ENCODE measurements around the gene HDGFL2.
A peak's percentile ranks its signal among the peaks of the same experiment; 100 is the strongest.

The HDGFL2 gene

GRCh38 chr19:4518345-4519171, 46.5 kb downstream of the HDGFL2 start, which contains the start of gene PLIN4:
Gene PLIN4 (minus strand): TSS chr19:4518486. CDS start chr19:4518272, 214 bp downstream.
- Histone ChIP-seq H3K9me3 (no peaks in the 10 kb centered on the region), H3K4me1 (peaks cover 43% of the 10 kb centered on the region), H3K9ac (0 out of 2 replicates have a peak within 1 kb of the TSS, but pooled peaks have one; percentile 19), H3K36me3 (no peaks in the 10 kb centered on the region), H3K4me2 (peak within 1 kb of the TSS; percentile 50), H3K27ac (0 out of 2 replicates have a peak within 1 kb of the TSS, but pooled peaks have one; percentile 41), H4K20me1 (no peaks in the 10 kb centered on the region), H3K27me3 (no peaks in the 10 kb centered on the region), H3K4me3 (no peak within 1 kb of the TSS)
- TF ChIP-seq Cebpa-rat (IDR thresholded peaks at IDR 0.05) = no peak

DNA sequence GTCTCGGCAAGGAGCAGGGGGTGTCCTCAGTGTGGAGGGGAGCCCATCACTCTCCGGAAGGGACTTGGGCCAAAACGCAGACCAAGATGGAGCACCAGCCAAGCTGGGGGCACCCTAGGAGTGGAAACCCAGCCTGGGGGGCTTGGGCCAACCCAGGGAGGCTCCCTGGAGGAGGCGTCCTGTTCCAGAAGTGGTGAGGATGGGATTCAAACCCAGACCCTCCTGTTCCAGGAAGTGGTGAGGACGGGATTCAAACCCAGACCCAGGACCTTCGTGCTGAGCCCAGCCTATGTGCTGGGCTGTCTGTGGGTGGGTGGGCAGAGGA, 47.0 kb downstream of the HDGFL2 start:
- TF ChIP-seq Cebpa-rat (IDR thresholded peaks at IDR 0.05) = no peak
- Histone ChIP-seq H3K27me3 (no peaks in the 10 kb centered on the region), H3K4me2 (no peak overlapping the region), H3K4me1 (peaks cover 43% of the 10 kb centered on the region), H3K9me3 (no peaks in the 10 kb centered on the region), H3K27ac (no peak overlapping the region), H3K36me3 (no peaks in the 10 kb centered on the region), H3K9ac (no peak overlapping the region), H3K4me3 (no peak overlapping the region), H4K20me1 (no peaks in the 10 kb centered on the region)

DNA sequence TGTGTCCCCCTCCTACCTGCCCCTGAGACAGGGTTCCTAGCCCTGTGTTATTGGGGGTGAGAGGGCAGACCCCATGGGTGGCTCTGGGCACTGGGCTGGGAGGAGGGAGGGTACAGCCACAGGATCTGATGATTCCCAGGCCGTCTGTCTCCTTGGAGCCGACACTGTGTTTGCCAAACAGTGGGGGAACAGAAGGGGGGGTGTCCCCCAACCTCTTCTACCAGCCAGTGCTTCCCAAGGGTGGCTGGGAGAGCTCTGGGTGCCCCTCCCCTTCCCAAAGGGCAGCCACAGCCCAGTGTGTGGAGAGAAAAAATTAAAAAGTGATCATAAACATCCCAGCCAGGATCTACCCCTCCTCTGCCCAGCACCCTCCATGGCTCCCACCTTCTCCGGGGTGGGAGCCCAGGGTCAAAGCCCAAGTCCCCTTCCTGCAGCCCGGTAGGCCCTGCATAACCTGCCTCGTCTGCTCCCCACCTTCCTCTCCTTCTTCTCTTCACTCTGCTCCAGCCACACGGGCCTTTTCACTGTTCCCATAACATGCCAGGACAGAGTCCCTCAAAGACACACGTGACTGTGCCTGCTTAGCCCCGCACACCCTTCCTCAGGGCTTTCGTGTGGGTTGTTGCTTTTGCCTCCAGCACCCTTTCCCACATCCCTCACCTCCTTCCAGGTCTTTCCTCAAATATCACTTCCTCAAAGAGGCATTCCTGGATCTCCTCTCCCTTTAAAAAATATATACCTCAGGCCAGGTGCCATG, 47.6 kb downstream of the HDGFL2 start:
- no peak overlapping the region for H3K9ac ChIP-seq
- H3K4me2 ChIP-seq = no peak overlapping the region
- H3K9me3 ChIP-seq = no peaks in the 10 kb centered on the region
- no peak overlapping the region for H3K27ac ChIP-seq
- H3K4me1 ChIP-seq = peaks cover 43% of the 10 kb centered on the region
- no peaks in the 10 kb centered on the region for H3K36me3 ChIP-seq
- no peaks in the 10 kb centered on the region for H3K27me3 ChIP-seq
- H3K4me3 ChIP-seq = no peak overlapping the region
- H4K20me1 ChIP-seq = no peaks in the 10 kb centered on the region
- TF ChIP-seq Cebpa-rat (IDR thresholded peaks at IDR 0.05) = no peak

DNA sequence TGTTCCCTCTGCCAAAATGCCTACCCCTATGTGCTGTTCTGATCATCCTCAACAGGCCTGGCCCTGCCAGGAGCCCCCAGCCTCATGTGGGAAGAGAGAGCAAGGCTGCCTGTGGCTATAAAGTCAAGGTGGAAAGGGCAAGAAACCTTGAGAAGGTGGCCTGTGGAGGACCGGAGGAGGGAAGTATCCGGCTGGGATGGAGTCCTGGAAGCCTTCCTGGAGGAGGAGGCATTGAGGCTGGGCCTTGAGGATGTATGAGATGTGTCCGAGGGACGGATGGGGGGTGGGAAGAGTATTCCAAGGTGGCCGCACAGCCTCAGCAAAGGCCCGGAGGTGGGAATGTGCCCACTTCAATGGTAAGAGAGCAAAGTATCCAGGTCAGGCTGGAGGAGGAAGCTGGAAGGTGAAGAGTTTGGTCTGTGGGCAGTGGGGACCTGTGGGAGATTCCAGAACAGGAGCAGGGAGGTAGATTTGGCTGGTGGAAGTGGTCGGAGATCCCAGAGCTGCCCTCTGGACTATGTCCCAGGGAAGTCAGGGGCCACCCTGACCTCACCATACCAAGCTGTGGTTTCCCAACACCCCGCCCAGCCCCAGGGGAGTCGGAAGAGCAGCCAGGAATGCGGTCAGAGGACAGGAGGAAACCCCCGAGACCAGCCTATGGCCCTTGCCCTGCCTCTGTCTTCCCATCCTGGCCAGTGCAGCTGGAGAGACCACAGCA, 49.2 kb downstream of the HDGFL2 start:
- no peak for TF ChIP-seq Cebpa-rat (IDR thresholded peaks at IDR 0.05)
- Histone ChIP-seq H3K36me3 (no peaks in the 10 kb centered on the region), H3K27me3 (no peaks in the 10 kb centered on the region), H3K4me3 (no peak overlapping the region), H3K4me2 (no peak overlapping the region; the same call in 1 of the 2 replicates), H3K9me3 (no peaks in the 10 kb centered on the region), H4K20me1 (no peaks in the 10 kb centered on the region), H3K4me1 (peaks cover 33% of the 10 kb centered on the region), H3K9ac (0 out of 2 replicates have a peak overlapping the region, but pooled peaks have one; percentile 14), H3K27ac (no peak overlapping the region)

GRCh38 chr19:4521888-4522242, 49.8 kb downstream of the HDGFL2 start:
- peaks cover 28% of the 10 kb centered on the region for H3K4me1 ChIP-seq
- no peaks in the 10 kb centered on the region for H3K9me3 ChIP-seq
- no peaks in the 10 kb centered on the region for H3K27me3 ChIP-seq
- no peaks in the 10 kb centered on the region for H3K36me3 ChIP-seq
- no peak overlapping the region for H3K4me3 ChIP-seq
- TF ChIP-seq Cebpa-rat (IDR thresholded peaks at IDR 0.05) = no peak
- H4K20me1 ChIP-seq = no peaks in the 10 kb centered on the region
- no peak overlapping the region for H3K27ac ChIP-seq
- 0 out of 2 replicates have a peak overlapping the region, but pooled peaks have one; percentile 14 for H3K9ac ChIP-seq
- no peak overlapping the region; the same call in 1 of the 2 replicates for H3K4me2 ChIP-seq

DNA sequence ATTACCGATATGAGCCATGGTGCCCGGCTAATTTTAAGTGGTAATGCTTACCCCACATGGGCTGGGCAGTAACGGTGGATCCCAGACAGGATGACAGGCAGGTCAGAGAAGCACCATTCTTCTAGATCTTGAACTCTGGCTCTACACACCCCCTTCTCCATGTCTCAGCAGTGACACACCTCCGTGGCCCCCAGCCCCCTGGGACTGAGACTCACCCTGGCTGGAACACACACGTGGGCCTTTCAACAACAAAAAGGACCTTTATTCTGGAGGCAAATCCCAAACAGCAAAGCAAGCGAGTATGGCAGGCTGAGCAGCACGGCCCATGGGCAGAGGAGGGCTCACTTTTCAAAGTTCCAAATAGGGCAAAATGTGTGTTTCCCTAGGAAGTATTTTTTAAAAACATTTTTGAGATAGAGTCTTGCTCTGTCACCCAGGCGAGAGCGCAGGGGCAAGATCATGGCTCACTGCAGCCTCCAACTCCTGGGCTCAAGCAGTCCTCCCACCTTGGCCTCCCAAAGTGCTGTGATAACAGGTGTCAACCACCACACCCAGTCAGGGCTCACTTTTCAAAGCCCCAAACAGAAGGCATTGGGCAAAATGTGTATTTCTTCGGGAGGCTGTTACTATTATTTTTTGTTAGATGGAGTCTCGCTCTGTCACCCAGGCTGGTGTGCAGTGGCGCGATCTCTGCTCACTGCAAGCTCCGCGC, 50.4 kb downstream of the HDGFL2 start:
- Histone ChIP-seq H4K20me1 (no peaks in the 10 kb centered on the region), H3K9ac (0 out of 2 replicates have a peak overlapping the region, but pooled peaks have one; percentile 14), H3K36me3 (no peaks in the 10 kb centered on the region), H3K27me3 (no peaks in the 10 kb centered on the region), H3K27ac (no peak overlapping the region), H3K9me3 (no peaks in the 10 kb centered on the region), H3K4me1 (peaks cover 26% of the 10 kb centered on the region), H3K4me2 (no peak overlapping the region), H3K4me3 (no peak overlapping the region)
- no peak for TF ChIP-seq Cebpa-rat (IDR thresholded peaks at IDR 0.05)

DNA sequence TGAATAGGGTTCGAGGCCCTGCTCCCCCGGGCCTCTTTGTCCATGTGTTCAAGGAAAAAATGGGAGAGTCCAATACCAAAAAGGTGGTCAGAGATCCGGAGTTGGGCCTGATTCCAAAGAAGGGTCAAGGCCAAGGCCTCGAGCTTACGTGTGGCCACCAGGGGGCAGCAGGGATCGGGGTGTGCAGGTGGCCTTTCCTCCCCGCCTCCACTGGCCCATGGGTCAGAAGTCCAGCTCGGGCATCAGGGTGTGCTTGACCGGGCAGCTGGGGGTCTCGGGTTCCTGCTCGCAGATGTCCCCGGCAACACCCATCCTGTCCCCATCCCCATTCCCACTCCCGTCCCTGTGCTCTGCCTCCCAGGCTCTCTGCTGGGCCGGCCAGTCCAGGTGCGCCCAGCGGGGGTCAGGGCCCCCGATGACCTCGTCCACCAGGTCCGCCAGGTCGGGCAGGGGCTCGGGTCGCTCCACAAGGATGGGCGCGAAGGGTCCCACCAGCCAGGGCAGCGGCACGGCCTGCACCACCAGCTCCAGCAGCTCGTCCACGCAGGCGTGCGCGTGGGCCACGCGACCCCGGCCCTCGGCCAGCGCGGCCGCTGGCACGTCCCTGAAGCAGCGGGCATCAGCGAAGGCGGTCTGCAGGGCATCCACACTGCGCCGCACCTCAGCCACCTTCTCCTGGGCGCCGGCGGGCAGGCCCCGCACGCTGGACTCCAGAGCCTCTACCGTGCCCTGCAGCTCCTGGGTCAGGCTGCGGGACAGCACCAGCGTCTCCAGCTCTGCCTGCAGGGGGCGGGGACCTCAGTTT, 51.4 kb downstream of the HDGFL2 start:
- Histone ChIP-seq H3K4me1 (peaks cover 29% of the 10 kb centered on the region), H4K20me1 (no peaks in the 10 kb centered on the region), H3K9ac (no peak overlapping the region), H3K27me3 (no peaks in the 10 kb centered on the region), H3K4me3 (no peak overlapping the region), H3K4me2 (no peak overlapping the region), H3K36me3 (no peaks in the 10 kb centered on the region), H3K27ac (no peak overlapping the region), H3K9me3 (no peaks in the 10 kb centered on the region)
- TF ChIP-seq Cebpa-rat (IDR thresholded peaks at IDR 0.05) = no peak

- Histone ChIP-seq H3K9me3 (no peaks in the 10 kb centered on the region), H3K4me3 (no peak overlapping the region), H3K4me1 (peaks cover 25% of the 10 kb centered on the region), H3K36me3 (no peaks in the 10 kb centered on the region), H3K4me2 (no peak overlapping the region), H3K27ac (no peak overlapping the region), H4K20me1 (no peaks in the 10 kb centered on the region), H3K27me3 (no peaks in the 10 kb centered on the region), H3K9ac (no peak overlapping the region)
- no peak for TF ChIP-seq Cebpa-rat (IDR thresholded peaks at IDR 0.05)
Observed at GRCh38 chr19:4524808-4525562, 52.9 kb downstream of the HDGFL2 start.
